Right atrium auricular region (tissue), 2 donors: ENCODE measurements around the gene ZNF783. TPM values are rescaled to one million over a fixed set of nuclear protein-coding genes. Genes with fewer than 3 reads are reported as not detected.

Experiments
- DNase-seq: peaks from one replicate; pipeline ENCODE4 v3.0.0-alpha.2; 2019; ENCODE audit warnings: low spot score
- H3K27ac ChIP-seq, 2 donors: fragments of 200-600 bp; sonication (generic); 1 replicate in 1 of 2; 2 replicates in 1 of 2; pipeline ENCODE4 v1.5.1; 2016 to 2019
- H3K27me3 ChIP-seq, 2 donors: fragments of 200-600 bp; sonication (generic); one replicate each; pipeline versions ENCODE4 v1.5.1 to v1.6.0; 2017 to 2019
- H3K36me3 ChIP-seq: fragments of 200-600 bp; sonication (generic); one replicate; pipeline ENCODE4 v1.5.1; 2016
- H3K4me1 ChIP-seq, 2 donors: fragments of 200-600 bp; sonication (generic); one replicate each; pipeline versions ENCODE4 v1.5.1 to v1.6.0; 2017 to 2019
- H3K4me3 ChIP-seq, 2 donors: fragments of 200-600 bp; sonication (generic); 1 replicate in 1 of 2; 2 replicates in 1 of 2; pipeline ENCODE4 v1.5.1; 2017 to 2019; ENCODE audit warnings: mild to moderate bottlenecking in 1 of 2, moderate library complexity in 1 of 2
- H3K9me3 ChIP-seq, 2 donors: fragments of 200-600 bp; sonication (generic); one replicate each; pipeline ENCODE4 v1.5.1; 2019
- total RNA-seq, 2 donors: library from RNA; depleted of rRNA; stranded (reverse); fragments of >200 nt; gene quantifications; one replicate each; pipeline ENCODE4 v1.1.0, GENCODE V29; 2016
- TF ChIP-seq, protein P1 (sequence below), 2 donors: fragments of 200-600 bp; sonication (generic); IDR thresholded peaks; one replicate each; pipeline ENCODE4 v1.5.1; 2019; ENCODE audit warnings: antibody characterized with exemption in 2 of 2

Gene ZNF783
- total RNA-seq, 2 donors from 2014 or later: 3.7 to 5.1 TPM

DNA sequence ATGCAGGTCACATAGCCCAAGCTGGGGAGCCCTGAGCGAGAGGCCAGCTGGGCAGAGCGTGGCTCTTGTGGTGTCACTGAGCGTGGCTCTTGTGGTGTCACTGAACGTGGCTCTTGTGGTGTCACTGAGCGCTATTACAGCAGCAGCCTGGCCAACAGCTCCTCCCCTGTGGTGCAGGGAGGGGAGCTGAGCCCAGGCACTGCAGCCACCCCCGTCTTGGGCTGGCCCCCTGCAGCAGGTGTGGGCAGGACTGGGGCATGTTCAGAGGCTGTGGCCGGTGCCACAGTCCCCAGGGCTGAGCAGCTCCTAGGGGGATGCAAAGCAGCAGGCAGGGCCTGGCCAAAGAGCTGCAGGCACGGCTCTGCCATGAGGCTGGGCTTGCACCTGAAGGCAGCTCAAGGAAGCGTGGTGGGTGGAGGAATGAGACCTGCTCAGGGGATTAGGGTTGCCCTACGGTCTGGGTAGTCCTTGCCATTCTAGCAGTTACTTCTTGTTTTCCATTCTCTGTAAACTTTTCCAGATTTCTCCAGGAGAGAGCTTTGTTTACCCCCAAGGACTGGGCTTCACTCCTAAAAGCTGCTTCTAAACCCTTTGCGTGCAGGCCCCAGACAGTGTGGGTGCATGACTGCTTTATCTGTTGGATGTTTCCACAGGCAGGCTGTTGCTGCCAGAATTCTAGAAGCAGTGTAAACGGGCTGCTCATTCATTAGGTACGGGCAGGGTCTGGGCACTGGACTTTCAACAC, 29.2 kb downstream of the ZNF783 start:
- Histone ChIP-seq H3K27ac (no peak overlapping the region), H3K4me3 (no peak overlapping the region), H3K27me3 (no peaks in the 10 kb centered on the region), H3K9me3 (no peaks in the 10 kb centered on the region), H3K36me3 (peaks cover 8% of the 10 kb centered on the region), H3K4me1 (peaks cover 0 to under 1% of the 10 kb centered on the region in 2 donors)
- TF ChIP-seq, protein P1, sequence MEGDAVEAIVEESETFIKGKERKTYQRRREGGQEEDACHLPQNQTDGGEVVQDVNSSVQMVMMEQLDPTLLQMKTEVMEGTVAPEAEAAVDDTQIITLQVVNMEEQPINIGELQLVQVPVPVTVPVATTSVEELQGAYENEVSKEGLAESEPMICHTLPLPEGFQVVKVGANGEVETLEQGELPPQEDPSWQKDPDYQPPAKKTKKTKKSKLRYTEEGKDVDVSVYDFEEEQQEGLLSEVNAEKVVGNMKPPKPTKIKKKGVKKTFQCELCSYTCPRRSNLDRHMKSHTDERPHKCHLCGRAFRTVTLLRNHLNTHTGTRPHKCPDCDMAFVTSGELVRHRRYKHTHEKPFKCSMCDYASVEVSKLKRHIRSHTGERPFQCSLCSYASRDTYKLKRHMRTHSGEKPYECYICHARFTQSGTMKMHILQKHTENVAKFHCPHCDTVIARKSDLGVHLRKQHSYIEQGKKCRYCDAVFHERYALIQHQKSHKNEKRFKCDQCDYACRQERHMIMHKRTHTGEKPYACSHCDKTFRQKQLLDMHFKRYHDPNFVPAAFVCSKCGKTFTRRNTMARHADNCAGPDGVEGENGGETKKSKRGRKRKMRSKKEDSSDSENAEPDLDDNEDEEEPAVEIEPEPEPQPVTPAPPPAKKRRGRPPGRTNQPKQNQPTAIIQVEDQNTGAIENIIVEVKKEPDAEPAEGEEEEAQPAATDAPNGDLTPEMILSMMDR (IDR thresholded peaks at IDR 0.05): no peak
- no peak for DNase-seq

DNA sequence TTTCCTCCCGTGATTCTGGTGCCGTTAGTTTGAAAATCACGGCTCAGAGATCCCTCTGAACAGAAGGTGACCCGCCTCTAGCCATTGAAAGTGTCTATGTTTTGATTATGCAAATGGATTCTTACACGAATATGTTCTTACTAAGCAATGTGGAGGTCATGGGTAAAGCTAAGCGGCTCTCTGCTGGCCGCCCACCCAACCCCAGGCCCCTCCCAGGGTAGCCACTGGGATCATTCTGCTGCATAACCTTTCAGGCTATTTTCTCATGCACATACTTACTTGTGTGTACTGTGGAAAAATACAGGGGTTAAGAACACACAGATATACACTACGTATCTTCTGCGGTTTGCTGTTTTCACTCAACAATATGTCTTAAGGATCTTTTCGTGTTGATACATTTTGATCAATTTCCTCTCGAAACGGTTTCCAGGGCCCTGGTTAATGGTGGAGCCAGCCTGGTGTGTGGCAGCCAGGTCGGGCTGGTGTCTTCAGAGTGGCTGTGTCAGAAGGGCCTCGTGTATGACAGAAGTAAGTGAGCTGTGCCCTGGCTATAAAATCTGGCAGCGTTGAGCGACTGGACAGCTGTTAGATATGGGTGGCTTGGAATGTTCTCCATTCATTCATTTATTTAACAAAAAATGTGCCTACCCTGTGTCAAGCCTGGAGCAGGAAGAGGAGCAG, 29.9 kb downstream of the ZNF783 start:
- peaks cover 8% of the 10 kb centered on the region for H3K36me3 ChIP-seq

DNA sequence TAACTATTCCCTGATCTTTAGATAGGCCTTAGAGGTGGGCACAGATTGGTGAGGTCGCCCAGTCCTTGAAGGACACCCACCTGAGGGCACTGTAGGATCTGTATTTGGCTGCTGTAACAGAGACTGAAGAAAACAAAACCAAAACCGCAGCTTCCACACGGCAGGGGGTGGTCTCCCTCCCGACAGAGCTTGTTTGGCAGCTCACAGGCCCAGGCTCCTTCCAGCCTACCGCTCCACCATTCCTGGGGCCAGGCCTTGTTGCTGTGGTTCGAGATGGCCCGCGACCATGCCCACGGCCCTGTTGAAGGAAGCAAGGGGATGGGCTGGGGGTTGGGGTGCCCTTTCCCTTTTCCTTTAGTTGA, 30.4 kb downstream of the ZNF783 start:
- TF ChIP-seq, protein P1 (IDR thresholded peaks at IDR 0.05): no peak
- Histone ChIP-seq H3K4me1 (no peaks in the 10 kb centered on the region), H3K4me3 (no peak overlapping the region), H3K27ac (no peak overlapping the region), H3K9me3 (no peaks in the 10 kb centered on the region), H3K36me3 (peaks cover 8% of the 10 kb centered on the region), H3K27me3 (no peaks in the 10 kb centered on the region)
- DNase-seq: no peak

More for the DNA sequence above, 29.9 kb downstream of the ZNF783 start:
- H3K4me3 ChIP-seq: no peak overlapping the region
- TF ChIP-seq, protein P1 (IDR thresholded peaks at IDR 0.05): no peak
- H3K27me3 ChIP-seq: no peaks in the 10 kb centered on the region
- H3K27ac ChIP-seq: no peak overlapping the region
- no peak for DNase-seq
- no peaks in the 10 kb centered on the region for H3K9me3 ChIP-seq
- no peaks in the 10 kb centered on the region for H3K4me1 ChIP-seq

DNA sequence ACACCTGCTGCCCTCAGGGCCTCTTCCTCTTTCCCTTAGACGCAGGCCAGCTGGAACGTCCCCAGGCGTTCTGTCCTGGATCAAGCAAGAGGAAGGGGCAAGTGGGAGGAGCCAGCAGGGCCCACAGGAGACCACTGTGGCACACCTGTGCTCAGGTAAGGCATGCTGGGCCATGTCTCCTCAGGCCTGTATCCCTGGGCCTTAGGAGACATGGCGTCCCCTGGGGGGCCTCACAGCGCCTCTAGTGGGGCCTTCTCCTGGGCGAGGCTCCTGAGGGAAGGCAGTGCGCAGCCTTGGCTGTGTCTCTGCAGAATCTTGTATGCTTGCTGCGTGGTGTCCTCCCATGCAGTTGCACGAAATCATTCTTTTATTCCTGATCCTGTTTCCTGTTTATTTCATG, 31.3 kb downstream of the ZNF783 start:
- TF ChIP-seq, protein P1 (IDR thresholded peaks at IDR 0.05): no peak
- Histone ChIP-seq H3K4me3 (no peak overlapping the region), H3K9me3 (no peaks in the 10 kb centered on the region), H3K27me3 (no peaks in the 10 kb centered on the region), H3K4me1 (no peaks in the 10 kb centered on the region), H3K36me3 (peaks cover 8% of the 10 kb centered on the region), H3K27ac (no peak overlapping the region)
- no peak for DNase-seq

DNA sequence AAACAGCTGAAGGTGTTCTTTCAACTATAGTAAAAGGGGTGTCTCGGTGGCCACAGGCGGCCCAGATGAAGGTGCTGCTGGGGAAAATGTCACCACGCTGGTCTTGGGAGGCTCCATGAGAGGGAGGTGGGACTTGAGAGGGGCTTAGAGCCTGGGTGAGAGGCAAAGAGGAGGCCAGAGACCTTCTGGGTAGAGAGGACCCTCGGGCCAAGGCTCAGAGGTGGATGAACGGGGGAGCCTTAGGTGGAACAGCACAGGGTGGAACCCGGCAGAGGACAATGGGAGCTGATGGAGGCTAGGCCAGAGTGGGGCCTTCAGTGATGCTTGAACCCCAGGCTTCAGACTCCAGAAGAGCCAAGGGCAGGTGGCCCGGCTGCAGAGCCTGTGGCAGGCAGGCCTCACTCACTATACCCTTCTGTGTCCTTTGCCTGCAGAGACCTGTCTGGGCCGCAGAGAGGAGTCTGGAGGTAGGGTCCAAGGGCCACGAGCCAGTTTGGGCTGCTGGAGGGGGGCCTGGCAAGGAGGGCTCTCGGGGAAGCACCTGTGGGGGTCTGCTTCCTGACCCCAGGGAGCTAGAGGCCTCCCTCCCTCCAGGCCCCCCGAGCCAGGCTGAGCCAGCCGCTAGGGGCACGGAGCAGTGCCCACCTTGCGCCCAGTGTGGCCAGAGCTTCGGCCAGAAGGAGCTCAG, 32.1 kb downstream of the ZNF783 start:
- TF ChIP-seq, protein P1 (IDR thresholded peaks at IDR 0.05): no peak
- Histone ChIP-seq H3K36me3 (peaks cover 8% of the 10 kb centered on the region), H3K4me3 (no peak overlapping the region), H3K4me1 (no peaks in the 10 kb centered on the region), H3K9me3 (no peaks in the 10 kb centered on the region), H3K27me3 (no peaks in the 10 kb centered on the region), H3K27ac (no peak overlapping the region)
- DNase-seq: no peak
